Peyer's patch (tissue), 4 donors: Measurements from ENCODE around the gene SUB1.

Experiments
- CTCF ChIP-seq, 6 experiments: fragments of 450-650 bp in 4 of 6; fragments of 200-600 bp in 2 of 6; sonication (generic) in 1 of 6; IDR thresholded peaks; one replicate each; pipeline ENCODE4 v1.5.1; 2017 to 2019; ENCODE audit warnings: antibody characterized with exemption in 6 of 6, mild to moderate bottlenecking in 3 of 6, moderate library complexity in 1 of 6
- POLR2A ChIP-seq, 2 donors: fragments of 450-650 bp; IDR thresholded peaks; one replicate each; pipeline ENCODE4 v1.5.1; 2017; ENCODE audit warnings: antibody characterized with exemption in 2 of 2, mild to moderate bottlenecking in 2 of 2, moderate library complexity in 2 of 2

GRCh38 chr5:32618962-32619361 is 33.6 kb downstream of the SUB1 start:
- no peak for TF ChIP-seq CTCF (IDR thresholded peaks at IDR 0.05)
- no peak for TF ChIP-seq POLR2A (IDR thresholded peaks at IDR 0.05)
